ENCODE data around the gene SAMD9L.
"Not testable (repeated sequence)": the region's sequence is repeated elsewhere in the genome, so short reads cannot be mapped to it uniquely, and the experiment has no call there.

Gene SAMD9L

DNA sequence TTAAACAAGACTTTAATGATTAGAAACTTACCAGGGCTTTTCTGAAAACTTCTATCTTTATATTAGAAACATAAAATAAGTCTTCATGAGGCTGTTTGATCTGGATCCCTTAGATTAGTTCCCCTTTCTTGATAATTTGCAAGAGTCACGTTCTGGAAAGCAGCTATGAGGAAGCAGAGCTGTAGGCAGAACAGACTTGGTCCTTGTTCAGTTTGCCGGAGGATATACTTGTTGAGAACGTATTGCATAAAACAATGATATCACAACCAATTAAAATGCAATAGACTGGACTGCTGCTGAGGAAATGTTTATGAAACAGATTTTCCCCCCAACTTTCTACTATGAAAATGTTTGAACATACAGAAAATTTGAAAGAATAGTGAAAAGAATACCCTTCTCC is 2.8 kb downstream of the SAMD9L start:
- no peak for DNase-seq

DNA sequence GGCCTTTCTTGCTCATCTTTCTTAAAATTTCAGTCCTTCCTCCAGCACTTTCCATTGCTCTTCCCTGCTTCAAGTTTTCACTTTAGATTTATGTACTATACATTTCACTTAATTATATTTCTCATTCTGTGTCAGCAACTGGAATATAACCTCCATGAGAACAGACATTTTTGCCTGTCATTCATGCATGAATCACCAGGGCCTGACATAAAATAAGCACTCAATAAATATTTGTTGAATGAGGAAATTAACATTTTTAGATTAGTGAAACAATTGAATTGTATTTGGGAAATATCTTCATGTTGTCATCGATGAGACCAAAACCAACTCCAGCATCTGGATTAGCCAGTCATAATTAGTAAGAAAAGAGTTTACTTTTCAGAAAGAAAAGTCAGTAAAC is 6.1 kb downstream of the SAMD9L start:
- no peak for DNase-seq

GRCh38 chr7:93140582-93141191 is 7.5 kb downstream of the SAMD9L start:
- no peak for DNase-seq

DNA sequence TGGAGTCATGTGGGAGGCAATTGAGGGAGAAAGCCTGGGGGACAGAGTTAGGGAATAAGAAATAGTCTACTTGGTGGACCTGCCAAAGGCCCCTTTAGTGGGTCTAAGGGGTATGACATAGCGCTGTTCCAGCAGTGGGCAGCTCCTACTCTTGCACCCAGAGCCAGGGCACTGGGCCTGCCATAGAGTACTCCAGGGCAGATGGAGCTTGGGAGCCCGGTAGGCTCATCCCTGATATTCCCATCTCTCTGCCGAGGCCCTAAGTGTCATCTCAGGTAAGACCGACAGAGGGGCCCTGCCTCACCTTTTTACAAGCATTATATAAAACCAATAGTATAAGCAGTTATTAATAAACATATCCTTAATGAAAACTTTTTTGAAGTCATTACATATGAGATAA is 9.6 kb downstream of the SAMD9L start:
- DNase-seq: no peak

DNA sequence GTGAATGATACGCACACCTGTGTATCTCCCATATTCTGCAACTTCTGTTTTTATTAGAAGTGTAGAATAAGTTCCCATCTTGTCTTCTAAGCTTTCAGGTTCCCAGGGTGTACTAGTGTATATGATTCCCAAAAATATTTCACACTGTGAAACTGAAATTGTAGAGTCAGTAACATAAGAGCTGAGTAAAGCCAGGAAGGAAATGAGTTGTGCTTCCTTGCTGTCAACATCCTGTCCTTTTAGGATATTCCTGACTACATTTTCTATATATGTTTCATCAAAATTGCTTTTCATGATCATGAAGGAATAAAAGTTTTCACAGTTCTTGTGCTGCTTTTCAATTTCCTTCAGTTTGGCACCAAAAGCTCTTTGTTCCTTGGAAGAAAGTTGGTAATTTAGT is 15.2 kb downstream of the SAMD9L start:
- no peak for DNase-seq

GRCh38 chr7:93132216-93132615 is 16.0 kb downstream of the SAMD9L start:
- no peak for DNase-seq

DNA sequence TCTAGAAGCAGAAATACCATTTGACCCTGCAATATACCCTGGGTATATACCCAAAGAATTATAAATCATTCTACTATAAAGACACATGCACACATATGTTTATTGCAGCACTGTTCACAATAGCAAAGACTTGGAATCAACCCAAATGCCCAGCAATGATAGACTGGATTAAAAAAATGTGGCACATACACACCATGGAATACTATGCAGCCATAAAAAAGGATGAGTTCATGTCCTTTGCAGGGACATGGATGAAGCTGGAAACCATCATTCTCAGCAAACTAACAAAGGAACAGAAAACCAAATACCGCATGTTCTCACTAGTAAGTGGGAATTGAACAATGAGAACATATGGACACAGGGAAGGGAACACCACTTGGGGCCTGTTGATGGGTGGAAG is 21.2 kb downstream of the SAMD9L start:
- DNase-seq: not testable (repeated sequence)

DNA sequence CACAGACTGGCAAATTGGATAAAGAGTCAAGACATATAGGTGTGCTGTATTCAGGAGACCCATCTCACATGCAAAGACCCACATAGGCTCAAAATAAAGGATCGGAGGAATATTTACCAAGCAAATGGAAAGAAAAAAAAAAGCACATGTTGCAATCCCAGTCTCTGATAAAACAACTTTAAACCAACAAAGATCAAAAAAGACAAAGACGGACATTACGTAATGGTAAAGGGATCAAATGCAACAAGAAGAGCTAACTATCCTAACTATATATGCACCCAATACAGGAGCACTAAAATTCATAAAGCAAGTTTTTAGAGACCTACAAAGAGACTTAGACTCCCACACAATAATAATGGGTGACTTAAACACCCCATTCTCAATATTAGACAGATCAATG is 24.7 kb downstream of the SAMD9L start:
- not testable (repeated sequence) for DNase-seq

- DNase-seq: no peak
Observed at GRCh38 chr7:93120592-93121549, 27.3 kb downstream of the SAMD9L start.

- no peak for DNase-seq
Observed at GRCh38 chr7:93119191-93119905, 28.8 kb downstream of the SAMD9L start.

GRCh38 chr7:93117852-93118530 is 30.2 kb downstream of the SAMD9L start, which contains the start of gene SAMD9:
SAMD9 (minus strand) TSS chr7:93117979; CDS start chr7:93106097, 11,882 bp downstream.
- DNase-seq: peak; percentile 20 to 72

DNA sequence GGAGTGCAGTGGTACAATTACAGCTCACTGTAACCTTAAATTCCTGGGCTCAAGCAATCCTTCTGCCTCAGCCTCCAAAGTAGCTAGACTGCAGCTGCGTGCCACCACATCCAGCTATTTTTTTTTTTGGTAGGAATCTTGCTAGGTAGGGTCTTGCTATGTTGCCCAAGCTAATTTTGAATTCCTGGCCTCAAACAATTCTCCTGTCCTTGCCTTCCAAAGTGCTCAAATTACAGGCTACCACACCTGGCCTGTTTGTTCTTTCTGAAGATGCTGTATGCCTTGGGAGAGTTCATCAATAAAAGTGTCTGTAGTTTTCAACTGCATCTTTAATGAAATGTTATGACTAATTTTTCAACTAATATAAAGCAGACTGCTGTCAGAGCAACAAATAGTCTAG is 30.9 kb downstream of the SAMD9L start:
- DNase-seq: no peak

DNA sequence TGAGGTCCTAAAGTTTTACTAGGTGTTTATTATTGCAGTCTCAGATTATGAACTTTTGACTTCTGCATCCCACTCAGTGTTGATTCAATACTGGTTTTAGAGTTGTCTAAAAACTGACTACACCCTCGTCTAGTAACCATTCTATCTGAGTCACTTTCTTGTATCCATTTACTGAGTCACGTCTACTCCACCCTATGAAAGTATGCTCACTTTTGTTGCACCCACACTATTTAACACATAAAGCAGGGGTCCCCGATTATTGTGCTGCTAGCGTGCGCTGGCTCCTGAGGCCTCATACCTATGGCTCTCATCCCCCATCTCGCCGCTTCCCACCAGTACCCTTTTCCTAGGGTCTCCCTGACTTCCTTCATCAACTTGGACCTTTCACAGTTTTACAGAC is 32.4 kb downstream of the SAMD9L start:
- no peak for DNase-seq

DNA sequence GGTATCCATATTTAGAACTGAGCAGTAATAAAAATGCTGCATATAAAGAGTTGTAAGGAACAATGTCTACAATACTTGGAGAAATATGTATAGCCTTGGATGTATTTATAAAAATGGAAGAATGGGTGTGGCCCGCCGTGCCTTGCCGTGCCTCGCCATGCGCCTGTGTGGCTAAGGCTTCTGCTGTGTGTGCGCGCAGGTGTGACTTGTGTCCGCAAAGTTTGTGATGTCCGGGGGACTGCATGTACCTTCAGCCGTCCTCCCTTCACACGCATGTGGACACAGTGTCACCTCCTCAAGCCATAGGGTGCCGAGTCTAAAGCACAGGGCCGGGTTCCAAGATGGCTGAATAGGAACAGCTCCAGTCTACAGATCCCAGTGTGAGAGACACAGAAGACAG is 40.2 kb downstream of the SAMD9L start:
- no peak for DNase-seq

DNA sequence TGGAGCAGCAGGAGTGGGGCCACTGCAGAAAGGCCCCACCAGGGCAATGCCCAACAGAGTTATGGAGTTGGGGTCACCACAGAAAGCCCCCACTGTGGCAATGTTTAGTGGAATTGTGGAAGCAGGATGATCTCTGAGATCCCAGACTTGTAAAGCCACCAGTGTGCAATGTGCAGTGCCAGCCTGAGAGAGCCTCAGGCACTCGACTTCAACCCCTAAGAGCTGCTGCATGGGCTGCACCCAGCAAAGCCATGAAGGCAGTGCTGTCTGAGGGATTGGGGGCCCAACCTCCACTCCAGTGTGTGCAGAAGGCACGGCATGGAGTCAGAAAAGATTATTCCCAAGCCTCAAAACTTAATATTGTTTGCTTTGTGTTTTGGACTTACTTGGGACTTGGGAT is 50.8 kb downstream of the SAMD9L start:
- DNase-seq: no peak

- DNase-seq: no peak
Observed at GRCh38 chr7:93092757-93093370, 55.3 kb downstream of the SAMD9L start.
